Erythroblast (primary cell): ENCODE measurements around the gene LIMS1.

Source experiments
- DNase-seq, 2 experiments: peaks; one replicate each; lab custom pipeline; 2025; lab: John Stamatoyannopoulos, UW
- GATA1 ChIP-seq: IDR thresholded peaks from 2 replicates; pipeline ENCODE4 v1.6.1; 2011; ENCODE audit warnings: low read depth, mild to moderate bottlenecking, control low read depth, low read length, moderate library complexity
- POLR2A ChIP-seq: IDR thresholded peaks from 2 replicates; pipeline ENCODE4 v1.6.1; 2011; ENCODE audit warnings: mild to moderate bottlenecking, low read length

Gene LIMS1

GRCh38 chr2:108623616-108624015, 89.3 kb downstream of the LIMS1 start:
- TF ChIP-seq POLR2A: no peak
- no peak for TF ChIP-seq GATA1
- no peak for DNase-seq

- no peak for TF ChIP-seq GATA1
- TF ChIP-seq POLR2A: no peak
- DNase-seq: no peak
These were observed 91.0 kb downstream of the LIMS1 start for GRCh38 chr2:108625186-108625827.

- DNase-seq: no peak
- TF ChIP-seq POLR2A (no peak), GATA1 (no peak)
These were observed 91.5 kb downstream of the LIMS1 start for GRCh38 chr2:108625828-108626195.

GRCh38 chr2:108626995-108627394, 92.7 kb downstream of the LIMS1 start:
- no peak for TF ChIP-seq GATA1
- no peak for TF ChIP-seq POLR2A
- DNase-seq: no peak

GRCh38 chr2:108627911-108628567, 93.8 kb downstream of the LIMS1 start:
- TF ChIP-seq POLR2A (no peak), GATA1 (no peak)

GRCh38 chr2:108628936-108629335, 94.7 kb downstream of the LIMS1 start:
- TF ChIP-seq GATA1 (no peak), POLR2A (no peak)
- no peak for DNase-seq

More at GRCh38 chr2:108627911-108628567, 93.8 kb downstream of the LIMS1 start:
- DNase-seq: no peak

GRCh38 chr2:108629417-108629816, 95.1 kb downstream of the LIMS1 start:
- DNase-seq: no peak
- TF ChIP-seq POLR2A (no peak), GATA1 (no peak)

- no peak for DNase-seq
- TF ChIP-seq GATA1: no peak
- TF ChIP-seq POLR2A: no peak
These were observed 96.5 kb downstream of the LIMS1 start for GRCh38 chr2:108630567-108631405.

- DNase-seq: no peak
- TF ChIP-seq GATA1 (no peak), POLR2A (no peak)
These were observed 98.3 kb downstream of the LIMS1 start for GRCh38 chr2:108632332-108633160.

- TF ChIP-seq GATA1 (no peak), POLR2A (no peak)
- DNase-seq: no peak
These were observed 99.1 kb downstream of the LIMS1 start for GRCh38 chr2:108633409-108633808.

- TF ChIP-seq POLR2A (no peak), GATA1 (no peak)
- DNase-seq: no peak
These were observed 99.7 kb downstream of the LIMS1 start for GRCh38 chr2:108634011-108634410.

- no peak for DNase-seq
- TF ChIP-seq GATA1 (no peak), POLR2A (no peak)
These were observed 100.4 kb downstream of the LIMS1 start for GRCh38 chr2:108634576-108635160.
